Heart left ventricle (tissue), 16 donors: ENCODE results near the gene VDAC1. TPM values are rescaled to one million over a fixed set of nuclear protein-coding genes. Genes with fewer than 3 reads are reported as not detected.

ENCODE experiments used
- ATAC-seq, 4 donors: fragments of 200-7000 bp; cut with Tn5 transposase; one replicate each; pipeline ENCODE4 v1.9.1; 2020 to 2022; ENCODE audit warnings: moderate library complexity in 4 of 4, mild to moderate bottlenecking in 3 of 4, moderate number of reproducible peaks in 1 of 4
- DNase-seq, 5 donors: peaks; one replicate each; pipeline ENCODE4 v3.0.0-alpha.2; 2020
- H3K27ac ChIP-seq, 12 donors: fragments of 200-600 bp; sonication (generic) in 4 of 12; one replicate each; pipeline versions ENCODE4 v1.5.0 to v1.8.0; 2016 to 2022; ENCODE audit warnings: mild to moderate bottlenecking in 2 of 12
- H3K27me3 ChIP-seq, 9 donors: fragments of 200-600 bp; sonication (generic) in 2 of 9; one replicate each; pipeline versions ENCODE4 v1.5.1 to v1.8.0; 2016 to 2022; ENCODE audit warnings: mild to moderate bottlenecking in 3 of 9
- H3K36me3 ChIP-seq, 9 donors: fragments of 200-600 bp; sonication (generic) in 2 of 9; one replicate each; pipeline versions ENCODE4 v1.5.0 to v1.8.0; 2018 to 2022; ENCODE audit warnings: mild to moderate bottlenecking in 2 of 9
- H3K4me1 ChIP-seq, 12 donors: fragments of 200-600 bp; sonication (generic) in 4 of 12; one replicate each; pipeline versions ENCODE4 v1.5.0 to v1.8.0; 2016 to 2022; ENCODE audit warnings: mild to moderate bottlenecking in 3 of 12
- H3K4me3 ChIP-seq, 12 donors: fragments of 200-600 bp; sonication (generic) in 4 of 12; one replicate each; pipeline versions ENCODE4 v1.5.0 to v1.8.0; 2017 to 2022; ENCODE audit warnings: mild to moderate bottlenecking in 9 of 12, moderate library complexity in 4 of 12
- H3K9me3 ChIP-seq, 12 donors: fragments of 200-600 bp; sonication (generic) in 4 of 12; one replicate each; pipeline versions ENCODE4 v1.5.0 to v1.8.0; 2016 to 2022; ENCODE audit warnings: mild to moderate bottlenecking in 1 of 12
- POLR2A ChIP-seq, 2 donors: fragments of 450-650 bp; IDR thresholded peaks; one replicate each; pipeline ENCODE4 v1.6.1; 2017; ENCODE audit warnings: antibody characterized with exemption in 2 of 2, mild to moderate bottlenecking in 2 of 2, moderate library complexity in 2 of 2
- WGBS, 4 donors: extraction: QIAGEN DNeasy Blood & Tissue Kit in 2 of 4; methylation state at CpG; one replicate each; pipeline versions ENCODE4 v1.1.5 to v1.1.7; 2013 to 2018; 5-methylcytosine and 5-hydroxymethylcytosine counted together
- intact Hi-C, 10 donors: fragments of 100-400 bp; cut with DNase I; formaldehyde crosslinking; loops; one replicate each; pipeline versions ENCODE4 v1.11.1 to v1.14.2; 2022
- polyA plus RNA-seq, 2 donors: library from polyadenylated mRNA; stranded (reverse); fragments of 200-250 nt; gene quantifications; one replicate each; pipeline ENCODE4 v1.2.3, GENCODE V29; 2013
- total RNA-seq, 9 donors: library from RNA; depleted of rRNA in 2 of 9; stranded (reverse); fragments of >200 nt in 2 of 9; fragmentation: NEBNext Ultra II Directional in 3 of 9; extraction: Animal tissue kit (Norgen Biotek cat#: 25700) in 3 of 9; gene quantifications; one replicate each; pipeline versions ENCODE4 v1.1.0 to v1.2.4, GENCODE V29; 2016 to 2023
- TF ChIP-seq, protein P1 (sequence below), 12 donors: fragments of 200-600 bp; sonication (generic) in 4 of 12; IDR thresholded peaks; one replicate each; pipeline versions ENCODE4 v1.5.0 to v1.8.0; 2018 to 2022; ENCODE audit warnings: antibody characterized with exemption in 12 of 12, mild to moderate bottlenecking in 5 of 12
- donor health status: ischemic (EF 13 %, LVEDD 7.1; RV severe dilation, severe dysfunction).
- donor health status: healthy with polysubstance abuse.
- donor health status: DM: no; HTN: yes; CAD: no.
- donor health status: DM: no; HTN: no; CAD: no.
- donor health status: ischemic (EF 25% LVEDD 6.9; RV normal size, moderate dysfunction).
- donor health status: ischemic (EF 25% LVEDD 5.7; RV mildly dilated, moderate dysfunction).
- donor health status: healthy.
- donor health status: DM: yes; HTN: yes; CAD: no.
- donor health status: ischemic (EF 35%, LVEDD 5.7; RV mildly dilated, moderate dysfunction).
- donor health status: nonischemic (EF 11% LVEDD 7.7; RV severe dilation, severe dysfunction).
- donor health status: DM: yes; HTN: yes; CAD: no.
- donor health status: PGD.
- donor health status: ischemic (EF 29% LVEDD 5.4; RV normal size, mild dysfunction).
- donor health status: nonischemic (EF 23%, LVEDD 6.1; RV moderate dilation, normal function).

The VDAC1 gene
- total and polyA plus RNA-seq, 11 donors, result 379 to 596 (median 442) TPM

DNA sequence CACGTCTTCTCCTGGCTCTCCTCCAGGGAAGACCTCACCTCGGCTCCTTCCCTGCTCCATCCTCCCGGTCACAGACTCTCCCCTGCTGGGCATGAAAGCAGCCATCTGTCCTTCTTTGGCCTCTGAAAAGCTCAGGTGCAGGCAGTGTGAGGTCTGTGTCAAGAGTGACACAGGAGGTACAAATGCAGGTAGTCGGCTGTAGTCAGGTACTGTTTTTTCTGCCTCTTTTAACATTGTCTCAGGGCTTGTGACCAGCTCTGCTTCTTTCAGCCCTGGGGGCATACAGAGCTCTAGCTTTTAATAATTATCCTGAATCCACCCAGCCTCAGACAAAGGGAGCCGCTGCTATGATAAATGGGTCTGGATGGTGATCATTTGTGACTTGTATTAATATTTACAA is 82.8 kb downstream of the VDAC1 start:
- ATAC-seq, result no peak
- Histone ChIP-seq H3K36me3 (no peaks in the 10 kb centered on the region), H3K27ac (no peak overlapping the region), H3K9me3 (no peaks in the 10 kb centered on the region), H3K4me1 (no peaks in the 10 kb centered on the region), H3K4me3 (no peak overlapping the region), H3K27me3 (peaks cover 0 to 5% (median 0%) of the 10 kb centered on the region in 9 donors)
- no peak for DNase-seq
- TF ChIP-seq, protein P1, sequence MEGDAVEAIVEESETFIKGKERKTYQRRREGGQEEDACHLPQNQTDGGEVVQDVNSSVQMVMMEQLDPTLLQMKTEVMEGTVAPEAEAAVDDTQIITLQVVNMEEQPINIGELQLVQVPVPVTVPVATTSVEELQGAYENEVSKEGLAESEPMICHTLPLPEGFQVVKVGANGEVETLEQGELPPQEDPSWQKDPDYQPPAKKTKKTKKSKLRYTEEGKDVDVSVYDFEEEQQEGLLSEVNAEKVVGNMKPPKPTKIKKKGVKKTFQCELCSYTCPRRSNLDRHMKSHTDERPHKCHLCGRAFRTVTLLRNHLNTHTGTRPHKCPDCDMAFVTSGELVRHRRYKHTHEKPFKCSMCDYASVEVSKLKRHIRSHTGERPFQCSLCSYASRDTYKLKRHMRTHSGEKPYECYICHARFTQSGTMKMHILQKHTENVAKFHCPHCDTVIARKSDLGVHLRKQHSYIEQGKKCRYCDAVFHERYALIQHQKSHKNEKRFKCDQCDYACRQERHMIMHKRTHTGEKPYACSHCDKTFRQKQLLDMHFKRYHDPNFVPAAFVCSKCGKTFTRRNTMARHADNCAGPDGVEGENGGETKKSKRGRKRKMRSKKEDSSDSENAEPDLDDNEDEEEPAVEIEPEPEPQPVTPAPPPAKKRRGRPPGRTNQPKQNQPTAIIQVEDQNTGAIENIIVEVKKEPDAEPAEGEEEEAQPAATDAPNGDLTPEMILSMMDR (IDR thresholded peaks at IDR 0.05), result no peak
- TF ChIP-seq POLR2A (IDR thresholded peaks at IDR 0.05), result no peak
- 59 to 63% (median 61%) methylated on average over 5 of the region's 5 CpGs for WGBS, 4 donors
- intact Hi-C loops, result no loop called here

Other genes starting within 250 kb of the VDAC1 start
- 10 to 100 TPM; 30.9 to 68.6 (median 37.1) TPM for gene C5orf15, start 36.4 kb downstream of the VDAC1 start, total RNA-seq
- gene C5orf15, start 36.4 kb downstream of the VDAC1 start, polyA plus RNA-seq, result 10 to 100 TPM; 15.8 to 35.8 TPM
- gene TCF7, start 109.7 kb upstream of the VDAC1 start, total RNA-seq, result 1 to 10 TPM in 8 of 9 donors, under 1 TPM in 1; 0.79 to 5.2 (median 2.6) TPM
- gene TCF7, start 109.7 kb upstream of the VDAC1 start, polyA plus RNA-seq, result 1 to 10 TPM; 1.6 to 1.9 TPM
- gene SKP1, start 172.0 kb upstream of the VDAC1 start, total RNA-seq, result 100 to 1,000 TPM; 290 to 533 (median 459) TPM
- 1,000 to 10,000 TPM in 1 of 2 donors, 100 to 1,000 TPM in 1; 175 to 1,085 TPM for gene SKP1, start 172.0 kb upstream of the VDAC1 start, polyA plus RNA-seq
- gene PPP2CA, start 221.1 kb upstream of the VDAC1 start, total RNA-seq, result 100 to 1,000 TPM; 143 to 219 (median 180) TPM
- 100 to 1,000 TPM in 1 of 2 donors, 10 to 100 TPM in 1; 59.7 to 157 TPM for gene PPP2CA, start 221.1 kb upstream of the VDAC1 start, polyA plus RNA-seq